GM23248 (cell line): ENCODE results near the gene FNDC3B.

ENCODE experiments used
- EZH2 ChIP-seq: fragments of 200-600 bp; sonication (generic); IDR thresholded peaks from 2 replicates; pipeline ENCODE4 v1.6.1; 2018; ENCODE audit warnings: antibody characterized with exemption, mild to moderate bottlenecking; ENCODE audit not compliant: insufficient read depth, poor library complexity, severe bottlenecking
- EZH2phosphoT487 ChIP-seq: fragments of 200-600 bp; sonication (generic); IDR thresholded peaks from 2 replicates; pipeline ENCODE4 v1.6.1; 2018; ENCODE audit warnings: antibody characterized with exemption, moderate library complexity, mild to moderate bottlenecking, low read depth; ENCODE audit not compliant: insufficient read depth

DNA sequence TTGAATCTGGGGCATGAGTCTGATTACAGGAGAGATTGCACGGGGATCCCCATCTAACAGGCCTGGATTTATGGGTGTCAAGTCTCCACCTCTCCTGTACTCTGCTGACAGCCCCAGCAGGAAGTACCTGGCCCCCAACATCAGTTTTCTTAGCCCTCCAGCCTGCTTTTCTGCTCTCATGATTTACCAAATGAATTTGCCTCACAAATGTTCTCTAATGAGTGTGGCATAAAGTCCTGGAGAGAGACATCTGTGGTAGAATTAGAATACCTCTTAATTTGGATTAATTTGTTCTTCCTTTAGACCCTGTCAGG is 60.1 kb downstream of the FNDC3B start:
- TF ChIP-seq EZH2, result no peak
- TF ChIP-seq EZH2phosphoT487, result no peak
